ENCODE results near the gene CCDC142. TPM values are rescaled to one million over a fixed set of nuclear protein-coding genes. Genes with fewer than 3 reads are reported as not detected.

The CCDC142 gene
- total and polyA plus RNA-seq, 2 experiments from 2014 or later = 5.1 to 12.3 TPM

DNA sequence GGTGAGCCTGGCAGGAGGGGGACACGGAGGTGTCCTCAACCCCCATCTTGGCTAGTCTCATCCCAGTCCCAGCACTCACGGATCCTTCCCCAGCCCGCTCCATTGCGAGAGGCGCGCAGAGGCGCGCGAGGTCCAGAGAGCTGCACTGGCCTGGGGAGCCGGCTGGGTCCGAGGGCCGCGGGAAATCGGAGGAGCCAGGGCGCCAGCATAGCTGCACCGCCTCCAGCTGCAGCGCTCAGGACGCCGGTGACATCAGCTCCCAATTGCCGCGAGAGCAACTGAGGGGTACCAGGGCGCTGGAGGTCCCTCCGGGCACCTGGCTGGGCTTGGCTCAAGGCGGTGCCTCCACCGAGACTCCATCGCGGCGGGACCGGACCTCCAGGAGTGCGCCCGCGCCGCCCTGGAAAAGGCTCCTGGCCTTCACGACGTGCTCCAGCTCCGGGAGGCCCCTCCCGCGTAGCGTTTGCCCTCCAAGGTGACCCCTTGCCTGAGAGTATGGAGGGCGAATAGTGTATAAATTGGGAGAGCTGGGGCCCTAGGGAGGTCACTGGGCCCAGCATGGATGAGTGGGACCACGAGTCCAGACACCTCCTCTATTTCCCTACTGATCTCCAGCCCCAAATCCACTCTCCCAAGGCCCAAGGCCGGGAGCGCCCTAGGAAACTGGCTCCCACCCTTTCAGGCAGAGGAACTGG, 46.5 kb downstream of the CCDC142 start:
- peaks cover 34% of the 10 kb centered on the region for H4K20me1 ChIP-seq (replicated peaks; ENCODE audit: insufficient read depth)
- H3K79me2 ChIP-seq (replicated peaks; ENCODE audit: insufficient read depth) = peaks cover 60% of the 10 kb centered on the region

DNA sequence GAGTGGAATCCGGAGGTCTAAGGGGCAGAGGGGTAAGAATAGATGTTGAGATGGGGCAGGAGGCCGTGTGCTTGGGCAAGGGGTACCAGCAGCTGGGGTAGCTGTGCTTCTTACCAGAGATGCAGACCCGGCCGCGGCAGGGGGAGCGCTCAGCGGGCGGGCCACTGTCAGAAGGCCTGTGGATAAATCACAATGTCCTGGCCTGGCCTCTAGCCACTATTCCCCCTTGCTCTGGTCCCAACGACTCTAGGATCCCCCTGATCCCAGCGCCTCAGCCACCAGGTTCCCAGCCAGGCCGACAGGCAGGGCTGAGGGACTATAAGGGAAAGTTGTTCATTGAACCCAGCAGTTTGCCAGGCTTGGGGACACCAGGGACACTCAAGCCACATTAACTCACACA, 52.3 kb downstream of the CCDC142 start:
- peaks cover 2% of the 10 kb centered on the region; the same call in 1 of the 3 replicates for H3K4me1 Mint-ChIP-seq
- no peak for DNase-seq (ENCODE audit: low spot score)
- 0 out of 2 replicates have a peak, but pooled peaks cover 7% of the 10 kb centered on the region for H3F3A ChIP-seq (replicated peaks; ENCODE audit: low read depth)
- H3K27me3 ChIP-seq (ENCODE audit: insufficient read depth) = no peaks in the 10 kb centered on the region
- peaks cover 73% of the 10 kb centered on the region for H3K36me3 Mint-ChIP-seq (ENCODE audit: low read depth)
- no peak overlapping the region for H3K27ac ChIP-seq (ENCODE audit: low read depth)
- no peak for TF ChIP-seq ETS1 (IDR thresholded peaks at IDR 0.05)
- no peak for TF ChIP-seq CREB1 (CRISPR knock-in tag; IDR thresholded peaks at IDR 0.05; ENCODE audit: low read depth)
- TF ChIP-seq ZNF331 (CRISPR knock-in tag; IDR thresholded peaks at IDR 0.05; ENCODE audit: low read depth) = no peak
- TF ChIP-seq ZNF114 (CRISPR knock-in tag; IDR thresholded peaks at IDR 0.05) = no peak
- no peak overlapping the region for H3K27ac Mint-ChIP-seq
- no peak for ATAC-seq
- H3K9me2 ChIP-seq (ENCODE audit: insufficient read depth) = no peaks in the 10 kb centered on the region
- H3K27me3 Mint-ChIP-seq (ENCODE audit: insufficient read depth, low read depth, poor library complexity) = peaks cover 5% of the 10 kb centered on the region
- no peak overlapping the region for H3K4me3 Mint-ChIP-seq
- H3K79me2 ChIP-seq (replicated peaks; ENCODE audit: insufficient read depth) = peaks cover 17% of the 10 kb centered on the region
- no peaks in the 10 kb centered on the region for H3K9me3 Mint-ChIP-seq
- peaks cover 8% of the 10 kb centered on the region; the same call in 1 of the 2 replicates for H3K36me3 ChIP-seq (ENCODE audit: insufficient read depth)
- H4K20me1 ChIP-seq (replicated peaks; ENCODE audit: insufficient read depth) = peaks cover 16% of the 10 kb centered on the region
- H3K4me3 ChIP-seq = no peak overlapping the region
- H3K4me2 ChIP-seq = no peak overlapping the region
- no peaks in the 10 kb centered on the region for H3K4me1 ChIP-seq (ENCODE audit: insufficient read depth)
- H2AFZ ChIP-seq = no peak overlapping the region

More for the DNA sequence above, 46.5 kb downstream of the CCDC142 start:
- H3K9me3 Mint-ChIP-seq = no peaks in the 10 kb centered on the region
- H3K4me2 ChIP-seq = peak overlapping the region; percentile 73
- ATAC-seq (peak; percentile 20), DNase-seq (ENCODE audit: low spot score) (peak; percentile 60)
- no peak overlapping the region; the same call in 1 of the 2 replicates for H2AFZ ChIP-seq
- H3K27me3 ChIP-seq (ENCODE audit: insufficient read depth) = no peaks in the 10 kb centered on the region
- H3K4me1 ChIP-seq (ENCODE audit: insufficient read depth) = peaks cover 35% of the 10 kb centered on the region
- peaks cover 40% of the 10 kb centered on the region for H3K4me1 Mint-ChIP-seq
- no peak for TF ChIP-seq EZH2 (IDR thresholded peaks at IDR 0.05; ENCODE audit: low read depth, unreplicated experiment)
- peaks cover 8% of the 10 kb centered on the region for H3F3A ChIP-seq (replicated peaks; ENCODE audit: low read depth)
- H3K27ac ChIP-seq (ENCODE audit: low read depth) = 0 out of 2 replicates have a peak overlapping the region, but pooled peaks have one; percentile 45
- H3K9me2 ChIP-seq (ENCODE audit: insufficient read depth) = no peaks in the 10 kb centered on the region
- peak overlapping the region; percentile 89; the same call in 1 of the 2 replicates for H3K27ac Mint-ChIP-seq
- H3K27me3 Mint-ChIP-seq (ENCODE audit: insufficient read depth, low read depth, poor library complexity) = peaks cover 20% of the 10 kb centered on the region
- H3K36me3 Mint-ChIP-seq (ENCODE audit: low read depth) = peaks cover 41% of the 10 kb centered on the region
- H3K4me3 ChIP-seq = peak overlapping the region; percentile 50
- H3K36me3 ChIP-seq (ENCODE audit: insufficient read depth) = no peaks in the 10 kb centered on the region
- no peak overlapping the region; the same call in 2 of the 3 replicates for H3K4me3 Mint-ChIP-seq

DNA sequence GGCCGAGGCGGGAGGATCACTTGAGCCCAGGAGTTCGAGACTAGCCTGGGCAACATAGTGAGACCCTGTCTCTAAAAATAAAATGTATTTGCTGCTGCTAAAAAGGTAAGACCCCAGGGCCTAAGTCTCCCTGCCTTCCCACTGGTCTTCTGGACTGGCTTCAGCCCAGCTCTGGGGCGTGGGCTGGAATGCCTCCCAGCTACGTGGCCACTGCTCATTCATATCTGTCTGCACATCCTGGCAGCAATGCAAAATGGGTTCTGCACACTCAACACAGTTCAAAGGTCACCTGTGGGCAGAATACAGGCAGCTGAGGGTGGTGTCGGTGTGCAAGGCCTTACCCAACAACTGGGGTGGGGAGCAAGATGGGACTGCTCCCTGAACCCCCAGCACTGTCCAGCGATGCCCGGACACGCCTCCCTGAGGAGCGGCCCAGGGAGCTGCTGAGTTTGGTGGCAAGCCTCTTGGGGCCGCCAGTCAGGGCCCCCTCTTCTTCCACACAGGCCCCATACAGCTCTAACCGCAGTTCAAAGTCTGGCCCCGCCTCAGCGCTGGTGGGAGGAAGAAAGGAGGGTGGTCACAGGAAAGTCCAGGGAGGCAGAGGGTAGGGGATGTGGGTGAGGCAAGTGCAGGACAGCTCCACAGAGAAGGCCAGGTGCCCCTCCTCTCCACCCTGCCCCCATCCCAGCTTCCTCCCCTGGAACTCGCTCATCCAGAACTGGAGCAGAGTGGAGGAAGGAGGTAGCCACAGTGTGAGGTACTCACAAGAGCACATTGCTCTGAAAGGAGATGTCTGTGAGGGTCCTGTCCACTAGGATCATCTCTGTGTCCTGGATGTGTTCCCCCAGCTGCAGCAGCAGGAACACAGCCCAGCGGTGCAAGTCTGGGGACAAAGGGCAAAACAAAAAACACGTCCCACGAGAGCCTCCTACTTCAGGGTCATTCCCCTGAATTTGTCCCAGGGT, 53.0 kb downstream of the CCDC142 start:
- Histone ChIP-seq H3K36me3 (ENCODE audit: insufficient read depth) (peaks cover 8% of the 10 kb centered on the region; the same call in 1 of the 2 replicates), H2AFZ (no peak overlapping the region), H3F3A (replicated peaks; ENCODE audit: low read depth) (0 out of 2 replicates have a peak, but pooled peaks cover 7% of the 10 kb centered on the region), H3K4me2 (no peak overlapping the region), H3K79me2 (replicated peaks; ENCODE audit: insufficient read depth) (peaks cover 10% of the 10 kb centered on the region), H4K20me1 (replicated peaks; ENCODE audit: insufficient read depth) (peaks cover 8% of the 10 kb centered on the region; the same call in 1 of the 2 replicates), H3K27me3 (ENCODE audit: insufficient read depth) (no peaks in the 10 kb centered on the region), H3K4me1 (ENCODE audit: insufficient read depth) (no peaks in the 10 kb centered on the region), H3K9me2 (ENCODE audit: insufficient read depth) (no peaks in the 10 kb centered on the region), H3K27ac (ENCODE audit: low read depth) (no peak overlapping the region), H3K4me3 (no peak overlapping the region)
- H3K36me3 Mint-ChIP-seq (ENCODE audit: low read depth) = peaks cover 79% of the 10 kb centered on the region
- H3K9me3 Mint-ChIP-seq = no peaks in the 10 kb centered on the region
- H3K4me3 Mint-ChIP-seq = no peak overlapping the region
- peaks cover 11% of the 10 kb centered on the region for H3K27me3 Mint-ChIP-seq (ENCODE audit: insufficient read depth, low read depth, poor library complexity)
- ATAC-seq (no peak), DNase-seq (ENCODE audit: low spot score) (no peak)
- H3K27ac Mint-ChIP-seq = no peak overlapping the region
- no peaks in the 10 kb centered on the region for H3K4me1 Mint-ChIP-seq
- TF ChIP-seq ZNF462 (CRISPR knock-in tag; IDR thresholded peaks at IDR 0.05) = no peak

Measured in GM23338 (cell line).